Hepatocyte (in vitro differentiated cells): ENCODE results near the gene TRPM6.

Source experiments
- CTCF ChIP-seq: fragments of 200-600 bp; sonication (generic); IDR thresholded peaks from 2 replicates; pipeline ENCODE4 v1.5.1; 2016; ENCODE audit warnings: antibody characterized with exemption, mild to moderate bottlenecking; ENCODE audit not compliant: poor library complexity
- EZH2 ChIP-seq: fragments of 200-600 bp; sonication (generic); IDR thresholded peaks from 2 replicates; pipeline ENCODE4 v1.6.1; 2016; ENCODE audit warnings: antibody characterized with exemption, mild to moderate bottlenecking, borderline replicate concordance
- EZH2phosphoT487 ChIP-seq: fragments of 200-600 bp; sonication (generic); IDR thresholded peaks from one replicate; pipeline ENCODE4 v1.6.1; 2018; ENCODE audit warnings: antibody characterized with exemption, mild to moderate bottlenecking, low read depth, moderate library complexity; ENCODE audit not compliant: unreplicated experiment, severe bottlenecking

- TF ChIP-seq CTCF (no peak), EZH2 (no peak), EZH2phosphoT487 (no peak)
Measured at GRCh38 chr9:74753650-74754049, 134.1 kb downstream of the TRPM6 start.
